GM19324 (cell line): ENCODE results near the gene C1GALT1C1L.
"Not testable (repeated sequence)": the region's sequence is repeated elsewhere in the genome, so short reads cannot be mapped to it uniquely, and the experiment has no call there.

Experiments used
- ATAC-seq: cut with Tn5 transposase; IDR thresholded peaks from one replicate; pipeline ENCODE4 v1.9.1; 2021; ENCODE audit warnings: mild to moderate bottlenecking, moderate library complexity; ENCODE audit not compliant: unreplicated experiment, low FRiP score

The C1GALT1C1L gene

GRCh38 chr2:43676322-43677050 lies at the start of gene C1GALT1C1L:
Gene C1GALT1C1L, minus strand, starts transcription at chr2:43676429. Its CDS starts 107 bp downstream, at chr2:43676322.
- no peak for ATAC-seq

- no peak for ATAC-seq
Measured at GRCh38 chr2:43725711-43726246, 49.5 kb upstream of the C1GALT1C1L start.

GRCh38 chr2:43724728-43725526 lies 48.7 kb upstream of the C1GALT1C1L start:
- ATAC-seq, result no peak

GRCh38 chr2:43718530-43719124 lies 42.4 kb upstream of the C1GALT1C1L start:
- peak; percentile 56 for ATAC-seq

- ATAC-seq, result no peak
Measured at GRCh38 chr2:43717322-43717721, 41.1 kb upstream of the C1GALT1C1L start.

GRCh38 chr2:43715300-43716098 lies 39.3 kb upstream of the C1GALT1C1L start:
- ATAC-seq, result no peak

GRCh38 chr2:43714164-43714563 lies 37.9 kb upstream of the C1GALT1C1L start:
- ATAC-seq, result no peak

GRCh38 chr2:43710866-43711265 lies 34.6 kb upstream of the C1GALT1C1L start:
- ATAC-seq, result no peak

GRCh38 chr2:43708891-43709290 lies 32.7 kb upstream of the C1GALT1C1L start:
- ATAC-seq, result no peak

GRCh38 chr2:43708178-43708577 lies 31.9 kb upstream of the C1GALT1C1L start:
- no peak for ATAC-seq

- ATAC-seq, result no peak
Measured at GRCh38 chr2:43707255-43708015, 31.2 kb upstream of the C1GALT1C1L start.

GRCh38 chr2:43701111-43701510 lies 24.9 kb upstream of the C1GALT1C1L start:
- ATAC-seq, result no peak

GRCh38 chr2:43699761-43700160 lies 23.5 kb upstream of the C1GALT1C1L start:
- ATAC-seq, result no peak

- not testable (repeated sequence) for ATAC-seq
Measured at GRCh38 chr2:43698140-43698539, 21.9 kb upstream of the C1GALT1C1L start.

- ATAC-seq, result no peak
Measured at GRCh38 chr2:43692428-43692994, 16.3 kb upstream of the C1GALT1C1L start.

- no peak for ATAC-seq
Measured at GRCh38 chr2:43689999-43690398, 13.8 kb upstream of the C1GALT1C1L start.

GRCh38 chr2:43685357-43685756 lies 9.1 kb upstream of the C1GALT1C1L start:
- ATAC-seq, result no peak

GRCh38 chr2:43677783-43678182 lies 1.6 kb upstream of the C1GALT1C1L start:
- ATAC-seq, result not testable (repeated sequence)

GRCh38 chr2:43675646-43676321 lies 445 bp downstream of the C1GALT1C1L start:
- ATAC-seq, result no peak
